A673 (cell line): ENCODE results near the gene EPHB3.

Experiments used
- CTCF ChIP-seq: fragments of 300-800, 200-600 bp; sonication (generic); conservative IDR thresholded peaks from 2 replicates; pipeline ENCODE4 v1.5.1; 2017; ENCODE audit warnings: low read depth, mild to moderate bottlenecking, antibody characterized with exemption, low read length, moderate library complexity, mixed read lengths
- EZH2 ChIP-seq: fragments of 200-600 bp; sonication (generic); IDR thresholded peaks from 2 replicates; pipeline ENCODE4 v1.6.1; 2017; ENCODE audit warnings: borderline replicate concordance, low read depth, mild to moderate bottlenecking, mixed read lengths, antibody characterized with exemption, low read length; ENCODE audit not compliant: poor library complexity, severe bottlenecking

DNA sequence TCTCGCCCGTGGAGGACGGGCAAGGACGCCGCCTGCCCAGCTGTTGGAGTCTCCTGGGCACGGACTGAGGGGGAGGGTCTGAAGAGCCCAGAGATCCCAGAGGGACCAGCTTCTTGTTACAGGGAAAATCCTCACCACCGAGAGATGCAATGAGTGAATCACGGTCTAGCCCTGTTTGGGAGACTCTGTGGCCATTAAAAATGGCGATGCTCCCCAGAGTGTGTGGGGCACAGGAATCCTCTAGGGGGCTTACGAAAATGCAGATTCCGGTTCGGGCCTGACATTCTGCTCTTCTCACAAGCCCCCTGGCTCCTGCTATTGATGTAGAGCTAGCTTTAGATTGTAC, 35.5 kb upstream of the EPHB3 start:
- no peak for TF ChIP-seq CTCF
- no peak for TF ChIP-seq EZH2
